VCaP (cell line): ENCODE data around the gene PLAAT4.

Experiments used
- H3K27ac ChIP-seq: fragments of 450-650 bp; 2 replicates; pipeline ENCODE4 v1.5.1; 2017
- CTCF ChIP-seq: fragments of 450-650 bp; conservative IDR thresholded peaks from 2 replicates; pipeline ENCODE4 v1.5.1; 2017; ENCODE audit warnings: mild to moderate bottlenecking, moderate library complexity

PLAAT4 gene

DNA sequence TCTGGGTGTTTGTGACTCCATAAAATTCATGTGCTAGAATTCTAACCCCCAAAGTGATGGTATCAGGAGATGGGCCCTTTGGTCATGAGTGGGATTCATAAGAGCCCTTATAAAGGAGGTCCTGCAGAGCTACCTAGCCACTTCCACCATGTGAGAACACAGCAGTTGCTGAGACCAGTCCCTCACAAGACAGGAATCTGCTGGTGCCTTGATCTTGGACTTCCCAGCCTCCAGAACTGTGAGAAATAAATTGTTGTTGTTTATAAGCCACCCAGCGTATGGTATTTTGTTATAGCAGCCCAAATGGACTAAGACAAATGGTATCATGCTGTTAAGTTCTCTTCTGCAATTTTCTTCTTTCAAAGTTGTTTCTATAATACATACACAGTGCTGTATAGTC is 44.2 kb upstream of the PLAAT4 start:
- H3K27ac ChIP-seq, result no peak overlapping the region
- TF ChIP-seq CTCF, result no peak

DNA sequence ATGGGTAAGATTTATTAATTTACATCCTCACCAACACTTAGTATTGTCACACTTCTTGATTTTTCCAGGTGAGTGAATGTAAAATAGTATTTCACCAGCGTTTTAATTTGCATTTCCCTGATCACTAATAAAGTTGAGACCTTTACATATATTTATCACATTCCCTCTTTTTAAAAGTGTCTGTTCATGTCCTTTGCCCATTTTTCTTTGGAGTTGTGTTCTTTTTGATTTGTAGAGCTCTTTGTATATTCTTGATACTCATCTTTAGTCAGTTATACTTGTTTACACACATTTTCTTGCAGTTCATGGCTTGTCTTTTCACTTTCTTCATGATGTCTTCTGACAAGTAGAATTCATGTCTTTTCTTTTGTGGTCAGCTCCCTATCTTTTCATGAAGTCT is 43.5 kb upstream of the PLAAT4 start:
- no peak overlapping the region for H3K27ac ChIP-seq
- no peak for TF ChIP-seq CTCF

DNA sequence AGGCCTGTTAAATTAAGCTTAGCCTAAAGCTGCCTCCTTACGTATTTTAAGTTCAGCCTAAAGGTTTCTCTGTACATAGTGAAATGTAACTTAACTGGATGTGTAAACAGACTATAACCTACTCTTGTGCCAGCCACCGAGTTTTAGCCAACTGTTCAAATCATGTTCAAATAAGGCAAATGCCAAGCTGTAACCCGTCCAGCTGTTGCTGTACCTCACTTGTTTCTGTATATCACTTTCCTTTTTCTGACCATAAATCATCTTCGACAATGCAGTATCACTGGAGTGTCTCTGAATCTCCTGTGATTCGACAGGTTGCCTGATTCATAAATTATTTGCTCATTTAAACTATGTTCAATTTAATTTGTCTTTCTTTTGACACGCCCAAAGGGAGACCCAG is 41.6 kb upstream of the PLAAT4 start:
- peak overlapping the region; percentile 0; the same call in 1 of the 2 replicates for H3K27ac ChIP-seq
- no peak for TF ChIP-seq CTCF

DNA sequence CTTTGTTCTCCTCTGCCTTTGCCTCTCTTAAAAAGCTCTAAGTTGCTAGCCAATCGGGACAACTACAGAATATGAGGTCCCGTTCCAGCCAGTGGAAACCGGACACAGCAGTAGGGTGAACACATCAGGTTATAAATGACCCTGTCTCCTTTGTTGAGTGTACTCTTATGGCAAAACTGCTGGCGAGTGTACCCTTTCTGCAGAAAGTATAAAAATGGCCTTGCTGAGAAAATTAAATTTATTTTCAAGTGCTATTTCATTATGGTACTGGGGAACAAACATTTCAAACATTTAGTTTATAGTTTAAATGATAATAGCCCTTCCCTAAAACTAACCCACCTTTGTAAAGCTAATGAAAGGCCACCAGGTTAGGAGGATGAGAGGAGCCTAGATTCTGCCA is 36.7 kb upstream of the PLAAT4 start:
- no peak overlapping the region for H3K27ac ChIP-seq
- TF ChIP-seq CTCF, result no peak

GRCh38 chr11:63501236-63501635 is 35.4 kb upstream of the PLAAT4 start:
- TF ChIP-seq CTCF, result no peak
- no peak overlapping the region for H3K27ac ChIP-seq

DNA sequence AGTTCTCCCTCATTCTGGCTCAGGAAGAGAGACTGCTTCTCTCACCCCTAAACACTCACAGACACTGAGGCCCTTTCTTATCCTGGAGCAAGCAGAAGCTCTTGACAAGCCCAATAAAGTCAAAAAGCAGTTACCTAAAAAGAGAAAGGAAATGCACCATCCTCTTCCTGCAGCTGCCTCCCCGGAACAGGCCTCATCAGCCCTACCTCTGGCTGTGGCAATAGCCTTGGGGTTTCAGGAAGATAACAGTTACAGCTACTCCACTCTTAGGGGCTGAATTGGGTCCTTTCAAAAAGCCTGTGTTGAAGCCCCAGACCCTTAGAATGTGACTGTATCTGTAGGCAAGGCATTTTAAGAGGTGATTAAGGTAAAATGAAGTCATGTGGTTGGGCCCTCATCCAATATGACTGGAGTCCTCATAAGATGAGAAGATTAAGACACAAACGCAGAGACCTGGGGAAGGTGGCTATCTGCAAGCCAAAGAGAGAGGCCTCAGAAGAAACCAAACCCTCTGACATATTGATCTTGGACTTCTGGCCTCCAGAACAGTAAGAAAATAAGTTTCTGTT is 34.3 kb upstream of the PLAAT4 start:
- TF ChIP-seq CTCF, result no peak
- H3K27ac ChIP-seq, result no peak overlapping the region

- no peak overlapping the region for H3K27ac ChIP-seq
- TF ChIP-seq CTCF, result no peak
Measured at GRCh38 chr11:63503492-63503891, 33.1 kb upstream of the PLAAT4 start.
